IMR-90 (cell line): ENCODE results near the gene SCML2. TPM values are rescaled to one million over a fixed set of nuclear protein-coding genes. Genes with fewer than 3 reads are reported as not detected.
"Not testable (repeated sequence)": the region's sequence is repeated elsewhere in the genome, so short reads cannot be mapped to it uniquely, and the experiment has no call there.

Experiments
- ATAC-seq: fragments of 200-7000 bp; cut with Tn5 transposase; 2 replicates; pipeline ENCODE4 v1.9.1; 2020; ENCODE audit warnings: low read depth, mild to moderate bottlenecking, moderate library complexity
- BruUV-seq: library from RNA; stranded (reverse); fragments of 400-500 nt; replicated peaks from 2 replicates; lab custom pipeline; 2021; lab: Mats Ljungman, UMichigan
- CTCF ChIA-PET: fragments of 300-600 bp; formaldehyde crosslinking; extraction: SDS; loops from one replicate; lab custom pipeline; 2021; ENCODE audit warnings: antibody characterized with exemption; lab: Yijun Ruan, JAX
- POLR2A ChIA-PET: fragments of 300-600 bp; sonication (Branson Sonifier 250); formaldehyde crosslinking; loops from one replicate; lab custom pipeline; 2022; ENCODE audit warnings: antibody characterized with exemption; ENCODE audit not compliant: unreplicated experiment; lab: Charles Lee
- DNase-seq: peaks from one replicate; pipeline ENCODE4 v3.0.0; 2013
- H2AFZ ChIP-seq: replicated peaks from 2 replicates; pipeline ENCODE3; 2013; ENCODE audit warnings: low read length, mild to moderate bottlenecking; ENCODE audit not compliant: poor library complexity
- H2AK5ac ChIP-seq: 2 replicates; pipeline ENCODE4 v1.6.1; 2013; ENCODE audit warnings: low read depth, low read length, inconsistent platforms
- H2AK9ac ChIP-seq: replicated peaks from 2 replicates; pipeline ENCODE3; 2013; ENCODE audit warnings: mild to moderate bottlenecking, low read depth, low read length, moderate library complexity; ENCODE audit not compliant: poor library complexity
- H2BK120ac ChIP-seq: 2 replicates; pipeline ENCODE4 v1.6.1; 2013; ENCODE audit warnings: low read depth, low read length, inconsistent platforms
- H2BK15ac ChIP-seq: 3 replicates; pipeline ENCODE4 v1.6.1; 2013; ENCODE audit warnings: low read depth, low read length, inconsistent platforms
- H2BK20ac ChIP-seq: 2 replicates; pipeline ENCODE4 v1.6.1; 2013; ENCODE audit warnings: low read depth, mild to moderate bottlenecking, inconsistent platforms, low read length, moderate library complexity
- H2BK5ac ChIP-seq: 2 replicates; pipeline ENCODE4 v1.6.1; 2013; ENCODE audit warnings: mild to moderate bottlenecking, low read depth, low read length, inconsistent platforms; ENCODE audit not compliant: poor library complexity, severe bottlenecking
- H3K14ac ChIP-seq: replicated peaks from 2 replicates; pipeline ENCODE4 v1.6.1; 2013; ENCODE audit warnings: low read depth, low read length, inconsistent platforms
- H3K18ac ChIP-seq: 2 replicates; pipeline ENCODE4 v1.6.1; 2013; ENCODE audit warnings: low read depth, low read length, control low read depth
- H3K23ac ChIP-seq: 2 replicates; pipeline ENCODE4 v1.6.1; 2013; ENCODE audit warnings: low read depth, low read length, inconsistent platforms
- H3K27ac ChIP-seq: 2 replicates; pipeline ENCODE4 v1.5.1; 2013; ENCODE audit warnings: mild to moderate bottlenecking, control low read depth, low read length; ENCODE audit not compliant: insufficient read depth
- H3K27me3 ChIP-seq: 2 replicates; pipeline ENCODE4 v1.6.1; 2013; ENCODE audit warnings: low read length; ENCODE audit not compliant: control insufficient read depth, insufficient read depth
- H3K36me3 ChIP-seq: 2 replicates; pipeline ENCODE4 v1.6.1; 2013; ENCODE audit warnings: low read length, mixed read lengths; ENCODE audit not compliant: control insufficient read depth, insufficient read depth
- H3K4ac ChIP-seq: 2 replicates; pipeline ENCODE4 v1.6.1; 2013; ENCODE audit warnings: low read depth, low read length, inconsistent platforms
- H3K4me1 ChIP-seq: 2 replicates; pipeline ENCODE4 v1.6.1; 2013; ENCODE audit warnings: low read length, mixed read lengths; ENCODE audit not compliant: control insufficient read depth, insufficient read depth
- H3K4me2 ChIP-seq: 2 replicates; pipeline ENCODE4 v1.6.1; 2013; ENCODE audit warnings: low read depth, mild to moderate bottlenecking, control low read depth, low read length, moderate library complexity
- H3K4me3 ChIP-seq: 2 replicates; pipeline ENCODE4 v1.5.1; 2013; ENCODE audit warnings: low read depth, mild to moderate bottlenecking, control low read depth, low read length, moderate library complexity; ENCODE audit not compliant: insufficient read depth
- H3K56ac ChIP-seq: 2 replicates; pipeline ENCODE4 v1.6.1; 2013; ENCODE audit warnings: low read length, inconsistent platforms; ENCODE audit not compliant: insufficient read depth; ENCODE audit errors: extremely low read depth
- H3K79me1 ChIP-seq, 2 experiments: 2 replicates each; pipeline ENCODE4 v1.6.1; 2013; ENCODE audit warnings: low read length in 2 of 2, inconsistent platforms in 1 of 2, low read depth in 1 of 2
- H3K9ac ChIP-seq: 2 replicates; pipeline ENCODE4 v1.6.1; 2013; ENCODE audit warnings: low read depth, low read length, control low read depth
- H3K9me1 ChIP-seq: 2 replicates; pipeline ENCODE4 v1.6.1; 2013; ENCODE audit warnings: low read length, inconsistent platforms; ENCODE audit not compliant: insufficient read depth
- H3K9me3 ChIP-seq: 2 replicates; pipeline ENCODE4 v1.6.1; 2013; ENCODE audit warnings: low read length; ENCODE audit not compliant: control insufficient read depth, insufficient read depth
- H4K20me1 ChIP-seq: 2 replicates; pipeline ENCODE4 v1.6.1; 2013; ENCODE audit warnings: low read length, inconsistent platforms; ENCODE audit not compliant: insufficient read depth
- H4K5ac ChIP-seq: 2 replicates; pipeline ENCODE4 v1.6.1; 2013; ENCODE audit warnings: mild to moderate bottlenecking, low read depth, low read length, control low read depth
- H4K8ac ChIP-seq, 2 experiments: 2 replicates each; pipeline ENCODE4 v1.6.1; 2013; ENCODE audit warnings: low read depth in 2 of 2, low read length in 2 of 2, control low read depth in 1 of 2, inconsistent platforms in 1 of 2
- H4K91ac ChIP-seq: 2 replicates; pipeline ENCODE4 v1.6.1; 2013; ENCODE audit warnings: low read depth, low read length, inconsistent platforms; ENCODE audit not compliant: insufficient read depth
- WGBS, 2 experiments: methylation state at CpG; one replicate each; pipeline versions ENCODE4 v1.1.5 to v1.1.7; 2013; ENCODE audit warnings: missing lambda C conversion rate in 2 of 2; ENCODE audit not compliant: insufficient read length in 1 of 2; ENCODE audit errors: extremely low coverage in 2 of 2; 5-methylcytosine and 5-hydroxymethylcytosine counted together
- dilution Hi-C: fragments of 300-500 bp; cut with HindIII; formaldehyde crosslinking; loops from one replicate; pipeline ENCODE4 v1.14.3; 2018; ENCODE audit warnings: low sequenced_read_pairs; ENCODE audit not compliant: unreplicated experiment
- in situ Hi-C: fragments of 300-500 bp; cut with MboI; formaldehyde crosslinking; loops from 3 replicates; pipeline ENCODE4 v1.14.3; 2019; ENCODE audit warnings: low sequenced_read_pairs, inconsistent platforms, mixed read lengths
- intact Hi-C: fragments of 100-400 bp; cut with micrococcal nuclease; formaldehyde crosslinking; loops from 2 replicates; pipeline ENCODE4 v1.10.0; 2022
- polyA plus RNA-seq, 3 experiments: library from polyadenylated mRNA; depleted of rRNA; stranded (reverse); fragments of >200 nt; gene quantifications; 2 replicates each; pipeline ENCODE4 v1.2.3, GENCODE V29; 2012; ENCODE audit warnings: low replicate concordance in 1 of 3
- total RNA-seq: library from RNA; depleted of rRNA; stranded (reverse); fragments of >200 nt; gene quantifications from 2 replicates; pipeline ENCODE4 v1.2.3, GENCODE V29; 2012

The SCML2 gene
- total and polyA plus RNA-seq, 2 of the 4 experiments (the other 2 are of a cell fraction) = 1.3 to 1.7 TPM

- H3K9me1 ChIP-seq, H2AK9ac ChIP-seq, H4K20me1 ChIP-seq, H3K4me1 ChIP-seq, H3K27me3 ChIP-seq, H3K18ac ChIP-seq, H2BK5ac ChIP-seq, H3K36me3 ChIP-seq, H2BK120ac ChIP-seq, H3K14ac ChIP-seq, H3K9ac ChIP-seq, H2BK15ac ChIP-seq, H3K56ac ChIP-seq, H3K4me3 ChIP-seq, H2AK5ac ChIP-seq, H3K4me2 ChIP-seq, H3K27ac ChIP-seq, H4K91ac ChIP-seq, H4K5ac ChIP-seq, H2AFZ ChIP-seq, H3K9me3 ChIP-seq, H3K4ac ChIP-seq, BruUV-seq, H2BK20ac ChIP-seq, ATAC-seq, in situ Hi-C loops, intact Hi-C loops, DNase-seq, H3K23ac ChIP-seq, CTCF ChIA-PET, POLR2A ChIA-PET, dilution Hi-C loops, H3K79me1 ChIP-seq, H4K8ac ChIP-seq: not testable (repeated sequence)
- 80% methylated on average over 2 of the region's 21 CpGs; no CpG with 5 or more reads in 1 of the 2 experiments for WGBS, 2 experiments
Observed at GRCh38 chrX:18229646-18230045, 124.8 kb downstream of the SCML2 start.
